GM19372 (cell line): ENCODE results near the gene MRC2.
"Not testable (repeated sequence)": the region's sequence is repeated elsewhere in the genome, so short reads cannot be mapped to it uniquely, and the experiment has no call there.

Experiments
- ATAC-seq: cut with Tn5 transposase; IDR thresholded peaks from one replicate; pipeline ENCODE4 v1.9.1; 2021; ENCODE audit warnings: mild to moderate bottlenecking, low read depth, moderate library complexity; ENCODE audit not compliant: unreplicated experiment

MRC2 gene

DNA sequence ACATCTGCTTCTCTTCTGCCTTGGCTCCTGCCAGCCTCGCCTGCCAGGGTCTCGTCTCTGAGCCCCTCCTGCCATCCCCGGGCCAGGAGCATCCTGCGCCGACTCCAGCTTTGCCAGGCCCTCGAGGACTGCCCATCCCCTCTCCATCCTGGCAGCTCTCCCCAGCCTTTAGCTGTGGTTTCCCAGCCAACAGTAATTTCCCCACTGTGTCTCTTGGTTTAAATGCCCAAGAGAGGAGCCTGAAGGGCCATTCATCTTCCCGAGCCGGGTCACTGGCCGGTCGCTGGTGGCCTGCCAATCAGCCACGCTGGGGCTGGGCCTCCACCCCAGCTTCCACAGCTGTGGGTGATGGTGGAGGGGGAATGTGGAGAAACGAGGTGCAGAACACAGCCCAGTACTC is 47.8 kb downstream of the MRC2 start:
- ATAC-seq = no peak

DNA sequence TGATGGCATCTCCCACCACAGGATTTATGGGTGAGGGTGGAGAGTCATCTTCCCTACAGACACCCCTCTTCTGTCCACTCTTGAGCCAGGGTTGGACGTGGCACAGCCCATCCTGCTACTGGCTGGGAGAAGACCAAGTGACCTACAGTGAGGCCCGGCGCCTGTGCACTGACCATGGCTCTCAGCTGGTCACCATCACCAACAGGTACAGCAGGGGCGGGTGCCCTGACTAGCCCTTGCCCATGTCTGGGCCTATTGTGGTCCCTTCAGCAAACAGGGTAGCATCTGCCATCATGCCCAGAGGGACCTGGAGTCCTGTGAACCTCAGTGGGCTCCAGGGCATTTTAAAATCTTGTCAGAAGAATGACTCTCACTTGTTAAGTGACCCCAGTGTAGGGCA is 48.2 kb downstream of the MRC2 start:
- no peak for ATAC-seq

GRCh38 chr17:62676231-62676943 is 48.9 kb downstream of the MRC2 start:
- ATAC-seq = no peak

GRCh38 chr17:62676952-62677596 is 49.6 kb downstream of the MRC2 start:
- ATAC-seq = no peak

GRCh38 chr17:62678214-62678919 is 50.9 kb downstream of the MRC2 start:
- no peak for ATAC-seq

DNA sequence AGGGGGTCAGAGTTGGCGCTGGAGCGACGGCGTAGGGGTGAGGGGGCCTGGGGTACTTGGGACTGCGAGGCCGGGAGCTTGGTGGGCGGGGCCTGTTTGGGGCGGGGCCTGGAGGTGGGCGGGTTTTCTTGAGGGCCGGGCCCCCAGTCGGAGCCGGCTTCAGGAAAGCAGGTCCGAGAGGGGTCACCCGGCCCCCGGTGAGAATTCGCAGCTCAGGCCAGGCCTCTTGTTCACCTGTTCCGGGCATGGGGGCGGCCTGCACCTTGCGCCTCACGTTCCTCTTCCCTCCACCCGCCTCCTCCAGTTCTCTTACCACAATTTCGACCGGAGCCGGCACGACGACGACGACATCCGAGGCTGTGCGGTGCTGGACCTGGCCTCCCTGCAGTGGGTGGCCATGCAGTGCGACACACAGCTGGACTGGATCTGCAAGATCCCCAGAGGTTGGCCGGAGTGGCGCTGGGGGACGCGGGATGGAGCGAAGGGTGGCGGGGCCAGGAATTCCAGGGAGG is 52.5 kb downstream of the MRC2 start:
- ATAC-seq = no peak

GRCh38 chr17:62680541-62681052 is 53.1 kb downstream of the MRC2 start:
- ATAC-seq = no peak

- ATAC-seq = no peak
Observed at GRCh38 chr17:62681061-62681938, 53.8 kb downstream of the MRC2 start.

GRCh38 chr17:62681939-62682381 is 54.5 kb downstream of the MRC2 start:
- ATAC-seq = no peak

GRCh38 chr17:62684179-62684578 is 56.7 kb downstream of the MRC2 start:
- ATAC-seq = no peak

DNA sequence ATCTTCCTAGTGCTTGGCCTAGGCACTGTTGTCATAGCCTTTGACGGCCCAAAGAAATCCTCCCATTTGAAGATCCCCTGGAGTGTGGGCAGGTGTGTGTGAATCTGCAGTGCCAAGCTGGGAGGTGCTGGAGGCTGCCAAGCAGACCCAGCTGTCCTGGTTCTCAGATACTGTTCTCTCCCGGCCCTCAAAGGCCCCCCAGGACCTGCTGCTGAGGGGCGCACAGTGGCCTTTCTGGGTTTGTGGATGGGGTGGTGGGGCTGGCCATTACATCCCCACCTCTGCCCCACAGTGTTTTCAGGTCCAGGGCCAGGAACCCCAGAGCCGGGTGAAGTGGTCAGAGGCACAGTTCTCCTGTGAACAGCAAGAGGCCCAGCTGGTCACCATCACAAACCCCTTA is 60.5 kb downstream of the MRC2 start:
- ATAC-seq = no peak

GRCh38 chr17:62688398-62689160 is 61.1 kb downstream of the MRC2 start:
- ATAC-seq = no peak

- ATAC-seq = no peak
Observed at GRCh38 chr17:62689441-62690167, 62.1 kb downstream of the MRC2 start.

- no peak for ATAC-seq
Observed at GRCh38 chr17:62690168-62690897, 62.9 kb downstream of the MRC2 start.

- ATAC-seq = not testable (repeated sequence)
Observed at GRCh38 chr17:62691589-62691915, 64.1 kb downstream of the MRC2 start.

DNA sequence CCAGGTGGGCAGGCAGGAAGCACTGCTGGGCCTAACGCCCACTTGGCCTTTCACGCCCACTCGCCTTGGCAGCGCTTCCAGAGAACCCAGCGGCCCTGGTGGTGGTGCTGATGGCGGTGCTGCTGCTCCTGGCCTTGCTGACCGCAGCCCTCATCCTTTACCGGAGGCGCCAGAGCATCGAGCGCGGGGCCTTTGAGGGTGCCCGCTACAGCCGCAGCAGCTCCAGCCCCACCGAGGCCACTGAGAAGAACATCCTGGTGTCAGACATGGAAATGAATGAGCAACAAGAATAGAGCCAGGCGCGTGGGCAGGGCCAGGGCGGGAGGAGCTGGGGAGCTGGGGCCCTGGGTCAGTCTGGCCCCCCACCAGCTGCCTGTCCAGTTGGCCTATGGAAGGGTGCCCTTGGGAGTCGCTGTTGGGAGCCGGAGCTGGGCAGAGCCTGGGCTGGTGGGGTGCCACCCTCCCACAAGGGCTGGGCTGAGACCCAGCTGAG is 64.7 kb downstream of the MRC2 start:
- ATAC-seq = no peak

GRCh38 chr17:62692721-62693431 is 65.4 kb downstream of the MRC2 start:
- no peak for ATAC-seq
